GM21423 (cell line): Measurements from ENCODE around the gene RACK1.

ENCODE experiments used
- ATAC-seq: cut with Tn5 transposase; IDR thresholded peaks from one replicate; pipeline ENCODE4 v1.9.1; 2021; ENCODE audit warnings: mild to moderate bottlenecking, moderate library complexity; ENCODE audit not compliant: unreplicated experiment

The RACK1 gene

GRCh38 chr5:181199881-181200638, 43.6 kb downstream of the RACK1 start:
- no peak for ATAC-seq

- ATAC-seq, result peak; percentile 62
These were observed 44.7 kb downstream of the RACK1 start for GRCh38 chr5:181198905-181199519.

- no peak for ATAC-seq
These were observed 45.5 kb downstream of the RACK1 start for GRCh38 chr5:181198106-181198685.

- ATAC-seq, result no peak
These were observed 46.3 kb downstream of the RACK1 start for GRCh38 chr5:181197326-181197951.

- ATAC-seq, result no peak
These were observed 48.4 kb downstream of the RACK1 start for GRCh38 chr5:181195249-181195761.

DNA sequence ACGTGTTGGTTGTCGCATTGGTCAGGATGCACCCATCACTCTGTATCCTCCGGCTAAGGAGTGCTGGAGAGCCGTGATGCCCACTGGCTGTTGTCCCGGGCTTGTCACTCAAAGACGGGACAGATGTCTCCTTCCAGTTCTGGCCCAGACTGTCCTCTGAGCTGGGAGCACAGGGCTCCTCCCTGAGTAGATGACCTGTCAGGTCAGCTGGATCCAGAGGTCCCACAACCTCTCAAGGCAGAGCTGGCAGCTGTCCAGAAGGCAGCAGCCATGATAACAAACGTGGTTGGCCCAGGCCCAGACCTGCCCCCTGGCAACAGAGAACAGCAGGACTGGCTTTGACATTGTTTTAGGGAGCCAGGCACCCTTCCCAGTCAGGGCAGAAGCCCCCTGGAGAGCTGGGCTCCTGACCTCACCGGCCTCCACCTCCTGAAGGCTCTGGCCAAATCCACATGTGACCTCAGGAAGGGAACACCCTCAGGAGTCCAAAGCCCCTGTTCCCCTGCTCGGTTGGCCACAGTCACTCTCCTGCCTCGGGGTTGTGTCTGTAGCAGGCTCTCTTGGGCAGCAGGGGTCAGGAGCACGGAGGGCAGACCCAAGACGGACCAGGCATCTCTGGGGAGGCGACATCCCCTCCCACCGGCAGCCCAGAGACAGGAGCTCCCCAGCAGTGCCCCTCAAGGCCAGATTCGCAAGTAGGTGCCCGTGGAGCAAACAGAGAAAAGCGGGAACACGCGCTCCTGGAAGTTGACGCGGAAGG, 49.0 kb downstream of the RACK1 start:
- ATAC-seq, result no peak

DNA sequence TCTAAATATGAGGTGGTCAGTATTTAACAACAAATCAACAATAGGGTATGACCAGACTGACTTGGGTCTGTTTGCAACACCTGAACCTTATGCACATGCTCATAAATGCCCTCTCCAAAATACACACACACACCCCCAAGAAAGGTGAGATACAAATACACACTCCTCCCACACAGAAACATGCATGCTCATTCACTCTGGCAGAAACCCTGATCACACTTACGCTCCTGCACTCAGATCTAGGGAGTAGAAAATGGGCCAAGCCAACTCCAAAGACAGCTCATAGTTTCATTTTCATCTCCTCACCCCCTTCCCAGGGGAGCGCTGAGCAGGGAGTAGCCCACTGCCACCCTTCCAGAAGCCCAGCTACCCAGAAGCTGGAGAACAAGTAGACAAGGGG, 50.0 kb downstream of the RACK1 start:
- ATAC-seq, result no peak

DNA sequence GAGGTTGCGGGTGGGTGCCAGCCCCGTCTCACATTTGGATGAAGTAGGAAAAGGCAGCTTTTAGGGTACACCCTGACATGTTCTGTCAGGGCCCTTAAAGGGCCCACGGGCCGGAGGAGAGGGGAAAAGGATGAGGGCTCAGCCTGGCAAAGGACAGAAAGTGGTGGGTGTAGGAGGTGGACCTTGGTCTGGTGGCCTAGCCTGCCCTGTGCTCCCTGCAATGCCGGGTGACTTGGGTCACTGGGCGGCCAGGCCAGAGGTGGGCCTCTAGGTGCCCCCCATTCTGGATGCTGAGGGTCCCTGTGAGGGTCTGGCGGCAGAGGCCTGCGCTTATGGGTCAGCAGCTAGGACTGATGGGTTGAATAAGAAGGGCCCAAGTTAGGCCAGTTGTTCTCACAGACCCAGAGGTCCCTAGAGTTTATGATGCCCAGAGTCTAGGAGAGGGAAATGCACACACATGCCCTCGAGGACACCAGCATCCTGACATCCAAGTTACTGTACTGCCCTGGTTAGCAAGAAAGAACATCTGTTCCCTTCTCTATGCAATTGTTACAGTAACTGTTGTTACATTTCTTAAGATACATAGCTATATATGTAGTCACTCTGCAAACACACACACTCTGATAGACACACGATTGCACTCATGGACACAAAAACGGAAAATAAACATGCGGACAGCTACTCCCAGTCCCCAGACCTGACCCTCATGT, 51.2 kb downstream of the RACK1 start:
- no peak for ATAC-seq

GRCh38 chr5:181191526-181192336, 52.0 kb downstream of the RACK1 start:
- ATAC-seq, result peak; percentile 56

- peak; percentile 1 for ATAC-seq
These were observed 52.8 kb downstream of the RACK1 start for GRCh38 chr5:181190711-181191525.

DNA sequence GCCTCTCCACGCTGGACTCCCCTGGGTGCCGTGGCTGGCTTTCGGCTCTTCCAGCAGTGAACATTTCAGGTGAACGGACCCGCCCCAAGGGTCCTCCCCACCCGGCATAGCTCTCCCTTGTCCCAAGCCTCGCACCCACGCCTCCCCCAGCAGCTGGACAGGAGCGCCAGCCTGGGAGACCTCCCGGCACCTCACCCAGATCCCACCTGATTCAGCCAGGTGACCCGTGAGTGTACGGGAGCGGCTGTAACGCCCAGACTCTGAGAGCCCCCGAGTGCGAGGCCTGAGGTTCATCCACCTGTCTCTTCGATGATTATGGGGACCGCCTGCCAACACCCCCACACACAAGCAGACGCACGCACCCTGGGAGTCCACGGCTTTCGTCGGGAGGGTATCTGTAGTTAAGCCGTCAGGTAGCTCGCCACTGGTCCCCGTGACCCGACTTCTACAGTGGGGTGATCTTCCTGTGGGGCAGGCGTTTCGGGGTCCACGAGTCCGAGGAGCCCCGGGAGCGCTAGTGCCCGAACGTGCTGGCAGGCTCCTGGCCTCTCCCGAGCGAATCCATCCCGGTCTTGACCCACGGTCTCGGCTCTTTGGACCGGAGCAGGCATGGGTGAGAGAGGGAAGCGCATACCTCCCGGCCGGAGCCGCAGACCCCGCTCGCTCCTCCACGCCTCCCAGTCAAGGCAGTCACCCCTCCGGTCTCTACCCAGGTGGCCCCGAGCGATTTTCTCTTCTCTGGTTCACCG, 53.6 kb downstream of the RACK1 start:
- ATAC-seq, result no peak

DNA sequence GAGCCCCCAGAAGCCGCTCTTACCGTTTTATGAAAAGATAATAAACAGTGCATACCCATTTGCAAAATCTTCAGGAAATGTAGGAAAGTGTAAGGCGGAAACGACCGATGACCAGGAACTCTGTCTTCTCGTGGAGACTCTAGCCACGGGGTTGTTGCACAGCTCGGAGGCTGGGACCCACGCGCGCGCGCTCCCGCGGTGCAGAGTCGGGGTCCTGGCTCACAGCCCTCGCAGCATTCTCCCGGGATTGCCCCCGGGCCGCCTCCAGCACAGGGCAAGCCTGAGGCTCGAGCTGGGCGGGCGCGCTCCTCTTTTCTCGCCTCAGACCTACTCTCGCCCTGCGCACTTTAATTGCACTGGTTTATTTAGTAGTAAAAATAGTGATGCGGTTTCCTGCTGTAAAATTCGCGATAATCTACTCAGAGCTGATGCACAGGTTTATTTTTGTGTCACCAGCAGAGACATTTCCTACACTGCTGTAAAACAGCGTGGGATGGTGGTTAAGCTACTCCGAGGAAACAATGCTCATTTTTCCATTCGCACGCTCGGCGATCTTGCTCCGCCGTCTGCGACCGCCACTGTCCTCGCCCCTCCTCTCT, 54.2 kb downstream of the RACK1 start:
- ATAC-seq, result no peak

DNA sequence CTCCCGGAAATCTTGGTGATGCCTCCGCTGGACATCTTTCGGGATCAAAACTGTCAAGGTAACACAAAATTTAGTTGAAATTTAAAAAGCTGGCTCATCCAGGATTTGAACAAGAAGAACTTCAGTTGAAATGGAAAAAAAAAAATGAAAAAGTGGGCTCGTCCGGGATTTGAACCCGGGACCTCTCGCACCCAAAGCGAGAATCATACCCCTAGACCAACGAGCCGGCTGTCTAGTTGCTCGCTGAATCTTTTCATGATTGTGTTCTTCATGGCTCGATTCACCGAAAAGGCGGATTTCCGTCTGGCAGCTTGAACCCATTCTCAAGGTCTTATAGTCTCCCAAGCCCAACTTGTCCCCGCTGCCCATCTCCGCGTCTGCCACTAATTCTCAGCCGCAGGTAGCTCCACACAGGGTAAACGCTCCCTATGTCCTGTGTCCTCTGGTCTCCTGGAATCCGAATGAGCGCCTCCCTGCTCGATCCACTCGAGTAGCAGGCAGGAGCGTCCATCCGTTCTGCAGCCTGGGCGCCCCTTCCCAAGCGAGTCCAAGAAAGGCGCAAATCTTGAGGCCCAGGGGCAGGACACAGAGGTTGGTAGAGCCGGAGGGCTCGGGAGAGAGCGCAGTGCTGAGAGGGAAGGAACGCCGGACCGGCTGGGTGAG, 54.9 kb downstream of the RACK1 start:
- ATAC-seq, result no peak

- ATAC-seq, result no peak
These were observed 56.0 kb downstream of the RACK1 start for GRCh38 chr5:181187500-181188213.

DNA sequence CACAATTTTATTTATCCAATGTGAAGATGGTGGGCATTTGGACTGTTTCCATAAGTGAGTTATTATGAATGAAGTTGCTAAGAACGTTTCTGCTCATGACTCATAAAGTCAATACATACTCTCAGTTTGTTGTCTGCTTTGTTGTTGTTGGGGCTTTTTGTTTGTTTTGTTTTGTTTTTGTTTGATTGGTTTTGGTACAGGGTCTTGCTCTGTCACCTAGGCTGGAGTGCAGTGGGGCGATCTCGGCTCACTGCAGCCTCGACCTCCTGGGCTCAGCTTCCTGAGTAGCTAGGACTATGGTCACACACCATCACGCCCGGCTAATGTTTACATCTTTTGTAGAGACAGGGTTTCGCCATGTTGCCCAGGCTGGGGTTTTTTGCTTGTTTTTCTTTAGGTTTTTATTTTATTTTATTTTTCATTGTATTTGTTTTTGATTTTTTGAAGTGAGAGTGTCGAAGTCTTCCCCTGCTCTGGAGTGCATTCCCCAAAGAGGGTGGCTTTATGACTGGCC, 56.7 kb downstream of the RACK1 start:
- no peak for ATAC-seq
